PC-3 (cell line): ENCODE data around the gene AKR1C8.

Source experiments
- CTCF ChIP-seq: fragments of 300-600 bp; sonication (generic); conservative IDR thresholded peaks from 2 replicates; pipeline ENCODE4 v1.5.1; 2017; ENCODE audit warnings: antibody characterized with exemption, low read depth, mild to moderate bottlenecking, low read length
- EZH2 ChIP-seq: fragments of 300-600 bp; sonication (generic); IDR thresholded peaks from one replicate; pipeline ENCODE4 v1.6.1; 2017; ENCODE audit warnings: antibody characterized with exemption, mild to moderate bottlenecking, low read length; ENCODE audit not compliant: unreplicated experiment
- EZH2phosphoT487 ChIP-seq: fragments of 300-600 bp; sonication (generic); IDR thresholded peaks from 2 replicates; pipeline ENCODE4 v1.6.1; 2018; ENCODE audit warnings: mild to moderate bottlenecking, antibody characterized with exemption, low read length, borderline replicate concordance

GRCh38 chr10:5216801-5217200 is 31.9 kb upstream of the AKR1C8 start:
- no peak for TF ChIP-seq EZH2
- TF ChIP-seq CTCF = no peak
- no peak for TF ChIP-seq EZH2phosphoT487
